ENCODE data around the gene SLC25A19.
"Not testable (repeated sequence)": the region's sequence is repeated elsewhere in the genome, so short reads cannot be mapped to it uniquely, and the experiment has no call there.

SLC25A19 gene

DNA sequence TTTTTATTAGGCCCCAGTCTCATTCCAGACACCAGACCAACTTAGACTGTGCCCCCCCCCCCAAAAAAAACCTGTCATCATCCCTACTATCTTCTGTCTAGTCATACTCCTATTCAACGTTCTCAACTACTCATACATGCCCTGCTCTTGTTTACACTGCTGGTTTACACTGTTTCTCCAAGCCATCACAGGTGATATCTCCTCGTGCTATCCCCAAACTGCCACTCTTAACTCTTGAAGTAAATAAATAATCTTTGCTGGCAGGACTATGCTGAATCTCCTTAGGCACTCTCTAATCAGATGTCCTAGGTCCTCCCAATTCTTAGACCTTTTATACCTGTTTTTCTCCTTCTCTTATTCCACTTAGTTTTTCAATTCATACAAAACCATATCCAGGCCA is 32.0 kb downstream of the SLC25A19 start:
- H3K36me3 ChIP-seq (ENCODE audit: control insufficient read depth, insufficient read depth, low read length); H3K9me3 ChIP-seq (ENCODE audit: control insufficient read depth, low read length); DNase-seq; H3K4me3 ChIP-seq (ENCODE audit: insufficient read depth, low read depth, low read length, poor library complexity, severe bottlenecking); H3K27ac ChIP-seq (ENCODE audit: insufficient read depth, low read length, poor library complexity, severe bottlenecking); H3K27me3 ChIP-seq (replicated peaks; ENCODE audit: control insufficient read depth, insufficient read depth, low read length, poor library complexity, severe bottlenecking): not testable (repeated sequence)
- peaks cover 13% of the 10 kb centered on the region for H3K4me1 ChIP-seq (ENCODE audit: control insufficient read depth, insufficient read depth, low read length, poor library complexity, severe bottlenecking)

GRCh38 chr17:75255954-75256698 is 33.1 kb downstream of the SLC25A19 start:
- not testable (repeated sequence) for DNase-seq; H3K4me3 ChIP-seq (ENCODE audit: insufficient read depth, low read depth, low read length, poor library complexity, severe bottlenecking); H3K27ac ChIP-seq (ENCODE audit: insufficient read depth, low read length, poor library complexity, severe bottlenecking); H3K9me3 ChIP-seq (ENCODE audit: control insufficient read depth, low read length); H3K36me3 ChIP-seq (ENCODE audit: control insufficient read depth, insufficient read depth, low read length); H3K27me3 ChIP-seq (replicated peaks; ENCODE audit: control insufficient read depth, insufficient read depth, low read length, poor library complexity, severe bottlenecking)
- H3K4me1 ChIP-seq (ENCODE audit: control insufficient read depth, insufficient read depth, low read length, poor library complexity, severe bottlenecking), result peaks cover 13% of the 10 kb centered on the region

GRCh38 chr17:75252039-75252816 is 37.0 kb downstream of the SLC25A19 start:
- Histone ChIP-seq H3K9me3 (ENCODE audit: control insufficient read depth, low read length) (no peaks in the 10 kb centered on the region), H3K27ac (ENCODE audit: insufficient read depth, low read length, poor library complexity, severe bottlenecking) (no peak overlapping the region), H3K4me3 (ENCODE audit: insufficient read depth, low read depth, low read length, poor library complexity, severe bottlenecking) (no peak overlapping the region), H3K4me1 (ENCODE audit: control insufficient read depth, insufficient read depth, low read length, poor library complexity, severe bottlenecking) (peaks cover 3% of the 10 kb centered on the region), H3K27me3 (replicated peaks; ENCODE audit: control insufficient read depth, insufficient read depth, low read length, poor library complexity, severe bottlenecking) (no peaks in the 10 kb centered on the region), H3K36me3 (ENCODE audit: control insufficient read depth, insufficient read depth, low read length) (no peaks in the 10 kb centered on the region)
- DNase-seq, result no peak

DNA sequence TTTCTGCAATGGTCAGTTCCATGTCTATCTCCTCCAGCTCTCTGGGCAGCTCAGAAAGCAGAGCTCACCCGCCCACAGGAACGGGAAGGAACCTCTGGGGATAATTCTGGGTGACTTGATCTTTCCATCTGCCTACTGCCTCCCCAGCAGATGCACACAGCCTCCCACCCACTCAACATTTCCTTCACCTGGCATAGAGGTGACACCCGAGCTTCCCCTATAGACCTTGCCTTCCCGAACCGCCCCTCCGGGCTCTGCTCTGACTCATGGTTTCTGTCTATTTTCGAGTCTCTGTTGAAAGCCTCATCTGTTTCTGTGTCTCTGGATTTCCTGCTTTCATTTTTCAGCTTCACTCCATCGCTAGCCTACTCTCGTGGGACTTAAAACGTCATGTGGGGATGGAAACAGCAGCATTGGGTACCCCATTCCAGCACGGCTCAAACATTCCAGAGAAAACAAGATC is 39.2 kb downstream of the SLC25A19 start:
- peaks cover 3% of the 10 kb centered on the region for H3K4me1 ChIP-seq (ENCODE audit: control insufficient read depth, insufficient read depth, low read length, poor library complexity, severe bottlenecking)
- H3K27ac ChIP-seq (ENCODE audit: insufficient read depth, low read length, poor library complexity, severe bottlenecking), result peak overlapping the region; percentile 43
- H3K4me3 ChIP-seq (ENCODE audit: insufficient read depth, low read depth, low read length, poor library complexity, severe bottlenecking), result peak overlapping the region; percentile 38
- peak in 2 of 3 donors; percentile 28 to 53 for DNase-seq
- H3K9me3 ChIP-seq (ENCODE audit: control insufficient read depth, low read length), result no peaks in the 10 kb centered on the region
- H3K27me3 ChIP-seq (replicated peaks; ENCODE audit: control insufficient read depth, insufficient read depth, low read length, poor library complexity, severe bottlenecking), result no peaks in the 10 kb centered on the region
- peaks cover 16% of the 10 kb centered on the region for H3K36me3 ChIP-seq (ENCODE audit: control insufficient read depth, insufficient read depth, low read length)

- Histone ChIP-seq H3K36me3 (ENCODE audit: control insufficient read depth, insufficient read depth, low read length) (peaks cover 21% of the 10 kb centered on the region), H3K9me3 (ENCODE audit: control insufficient read depth, low read length) (no peaks in the 10 kb centered on the region), H3K4me1 (ENCODE audit: control insufficient read depth, insufficient read depth, low read length, poor library complexity, severe bottlenecking) (peaks cover 3% of the 10 kb centered on the region), H3K27ac (ENCODE audit: insufficient read depth, low read length, poor library complexity, severe bottlenecking) (peak overlapping the region; percentile 43), H3K27me3 (replicated peaks; ENCODE audit: control insufficient read depth, insufficient read depth, low read length, poor library complexity, severe bottlenecking) (no peaks in the 10 kb centered on the region), H3K4me3 (ENCODE audit: insufficient read depth, low read depth, low read length, poor library complexity, severe bottlenecking) (peak overlapping the region; percentile 38)
- DNase-seq, result no peak
Observed at GRCh38 chr17:75249564-75249963, 39.7 kb downstream of the SLC25A19 start.

DNA sequence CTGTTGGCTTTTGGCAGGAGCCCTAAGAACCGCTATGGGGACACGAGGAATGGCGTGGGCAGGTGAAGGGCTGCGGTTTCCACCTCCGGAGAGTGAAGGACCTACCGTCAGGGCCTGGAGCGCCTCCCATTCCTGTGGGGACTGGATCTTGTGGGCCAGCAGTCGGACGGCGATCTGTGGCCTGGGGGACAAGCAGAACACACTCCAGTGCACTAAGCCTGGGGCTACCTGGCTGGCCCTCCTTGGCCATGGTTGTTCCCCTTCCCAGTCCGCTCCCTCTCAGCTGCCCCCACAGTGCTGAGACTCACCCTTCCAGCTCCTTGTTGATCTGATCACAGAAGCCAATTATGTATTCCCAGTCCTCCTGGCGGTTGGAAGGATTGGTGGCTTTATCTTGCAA is 42.8 kb downstream of the SLC25A19 start:
- H3K4me1 ChIP-seq (ENCODE audit: control insufficient read depth, insufficient read depth, low read length, poor library complexity, severe bottlenecking), result peaks cover 26% of the 10 kb centered on the region
- H3K27me3 ChIP-seq (replicated peaks; ENCODE audit: control insufficient read depth, insufficient read depth, low read length, poor library complexity, severe bottlenecking), result no peaks in the 10 kb centered on the region
- no peaks in the 10 kb centered on the region for H3K9me3 ChIP-seq (ENCODE audit: control insufficient read depth, low read length)
- DNase-seq, result no peak
- no peak overlapping the region for H3K27ac ChIP-seq (ENCODE audit: insufficient read depth, low read length, poor library complexity, severe bottlenecking)
- no peak overlapping the region for H3K4me3 ChIP-seq (ENCODE audit: insufficient read depth, low read depth, low read length, poor library complexity, severe bottlenecking)
- H3K36me3 ChIP-seq (ENCODE audit: control insufficient read depth, insufficient read depth, low read length), result peaks cover 38% of the 10 kb centered on the region

- DNase-seq, result no peak
- Histone ChIP-seq H3K4me1 (ENCODE audit: control insufficient read depth, insufficient read depth, low read length, poor library complexity, severe bottlenecking) (peaks cover 33% of the 10 kb centered on the region), H3K36me3 (ENCODE audit: control insufficient read depth, insufficient read depth, low read length) (peaks cover 52% of the 10 kb centered on the region), H3K27me3 (replicated peaks; ENCODE audit: control insufficient read depth, insufficient read depth, low read length, poor library complexity, severe bottlenecking) (no peaks in the 10 kb centered on the region), H3K4me3 (ENCODE audit: insufficient read depth, low read depth, low read length, poor library complexity, severe bottlenecking) (no peak overlapping the region), H3K27ac (ENCODE audit: insufficient read depth, low read length, poor library complexity, severe bottlenecking) (no peak overlapping the region), H3K9me3 (ENCODE audit: control insufficient read depth, low read length) (no peaks in the 10 kb centered on the region)
Observed at GRCh38 chr17:75245011-75245410, 44.2 kb downstream of the SLC25A19 start.

- peaks cover 56% of the 10 kb centered on the region for H3K36me3 ChIP-seq (ENCODE audit: control insufficient read depth, insufficient read depth, low read length)
- no peak for DNase-seq
- no peak overlapping the region for H3K4me3 ChIP-seq (ENCODE audit: insufficient read depth, low read depth, low read length, poor library complexity, severe bottlenecking)
- H3K27ac ChIP-seq (ENCODE audit: insufficient read depth, low read length, poor library complexity, severe bottlenecking), result peak overlapping the region; percentile 67
- H3K27me3 ChIP-seq (replicated peaks; ENCODE audit: control insufficient read depth, insufficient read depth, low read length, poor library complexity, severe bottlenecking), result no peaks in the 10 kb centered on the region
- no peaks in the 10 kb centered on the region for H3K9me3 ChIP-seq (ENCODE audit: control insufficient read depth, low read length)
- H3K4me1 ChIP-seq (ENCODE audit: control insufficient read depth, insufficient read depth, low read length, poor library complexity, severe bottlenecking), result peaks cover 33% of the 10 kb centered on the region
Observed at GRCh38 chr17:75244133-75244866, 44.9 kb downstream of the SLC25A19 start.

DNA sequence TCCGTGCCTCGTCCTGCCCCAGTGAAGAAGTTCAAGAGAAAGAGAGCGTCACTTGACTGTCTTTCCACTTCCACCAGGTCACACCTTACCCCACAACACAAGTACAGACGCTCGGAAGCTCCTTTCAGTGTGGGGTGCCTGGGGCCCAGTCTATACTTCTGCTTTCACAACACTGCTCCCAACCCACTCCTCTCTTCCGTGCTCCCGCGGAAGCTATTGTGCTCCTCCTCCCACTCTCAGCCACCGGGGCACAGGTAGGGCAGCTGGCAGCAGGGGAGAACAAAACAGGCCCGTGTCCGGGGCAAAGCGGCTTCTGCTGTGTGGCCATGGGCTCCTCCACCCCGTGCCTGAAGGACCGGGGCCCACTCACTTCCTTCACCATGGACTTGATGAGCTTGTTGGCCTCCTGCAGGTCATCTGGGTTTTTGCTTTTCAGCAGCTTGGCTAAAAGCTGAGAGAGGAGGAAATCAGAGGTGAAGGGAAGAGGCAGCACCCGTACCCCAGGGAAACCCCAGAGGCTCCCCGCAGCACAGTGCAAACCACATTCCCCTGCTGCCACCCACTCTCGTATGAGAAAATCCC is 46.7 kb downstream of the SLC25A19 start:
- Histone ChIP-seq H3K4me3 (ENCODE audit: insufficient read depth, low read depth, low read length, poor library complexity, severe bottlenecking) (no peak overlapping the region), H3K27me3 (replicated peaks; ENCODE audit: control insufficient read depth, insufficient read depth, low read length, poor library complexity, severe bottlenecking) (no peaks in the 10 kb centered on the region), H3K36me3 (ENCODE audit: control insufficient read depth, insufficient read depth, low read length) (peaks cover 73% of the 10 kb centered on the region), H3K27ac (ENCODE audit: insufficient read depth, low read length, poor library complexity, severe bottlenecking) (peak overlapping the region; percentile 67), H3K9me3 (ENCODE audit: control insufficient read depth, low read length) (no peaks in the 10 kb centered on the region), H3K4me1 (ENCODE audit: control insufficient read depth, insufficient read depth, low read length, poor library complexity, severe bottlenecking) (peaks cover 33% of the 10 kb centered on the region)
- peak; percentile 34 to 62 (median 41) for DNase-seq

Data from effector memory CD4-positive, alpha-beta T cell (primary cell).